ENCODE results near the gene PEAR1. TPM values are rescaled to one million over a fixed set of nuclear protein-coding genes. Genes with fewer than 3 reads are reported as not detected.
A peak's percentile ranks its signal among the peaks of the same experiment; 100 is the strongest.

PEAR1 gene
- total RNA-seq, 3 donors from 2014 or later (not counting 1 experiment from before 2014, with no cell fraction given), result 0.52 to 1.4 (median 0.80) TPM

DNA sequence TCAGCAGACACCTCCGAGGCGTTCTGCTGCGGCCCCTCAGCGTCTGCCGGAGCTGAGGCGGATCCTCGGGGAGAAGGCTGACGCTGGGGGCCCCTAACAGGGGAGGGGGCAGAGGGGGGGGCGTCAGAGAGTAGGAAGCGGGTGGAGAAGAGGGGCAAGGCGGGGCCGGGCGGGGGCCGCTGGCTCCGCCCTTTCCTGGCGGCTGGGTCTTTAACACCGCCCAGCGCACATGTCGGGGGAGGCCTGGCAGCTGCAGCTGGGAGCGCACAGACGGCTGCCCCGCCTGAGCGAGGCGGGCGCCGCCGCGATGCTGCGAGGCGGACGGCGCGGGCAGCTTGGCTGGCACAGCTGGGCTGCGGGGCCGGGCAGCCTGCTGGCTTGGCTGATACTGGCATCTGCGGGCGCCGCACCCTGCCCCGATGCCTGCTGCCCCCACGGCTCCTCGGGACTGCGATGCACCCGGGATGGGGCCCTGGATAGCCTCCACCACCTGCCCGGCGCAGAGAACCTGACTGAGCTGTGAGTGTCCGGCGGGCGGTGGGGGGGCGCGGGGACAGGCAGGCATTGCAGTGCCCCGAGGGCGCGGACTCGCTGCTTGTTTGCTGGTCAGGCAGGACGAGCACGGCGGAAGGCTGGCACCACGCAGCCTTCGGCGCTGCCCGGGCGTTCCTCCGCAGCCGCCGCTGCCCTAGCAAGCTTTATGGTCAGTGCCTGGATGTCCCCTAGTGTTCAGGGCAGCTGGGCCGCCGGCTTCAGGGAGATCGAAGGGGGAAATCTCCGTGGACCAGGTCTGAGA, 32.7 kb upstream of the PEAR1 start, which contains the start of gene NTRK1:
Gene NTRK1, plus strand, starts transcription at position 238 of the 796 bp plus-strand sequence. Its CDS starts 70 bp downstream, at position 308.
- Histone ChIP-seq H3K27me3 (ENCODE audit: control insufficient read depth, insufficient read depth, low read length) (peaks cover 39% of the 10 kb centered on the region), H3K36me3 (ENCODE audit: control insufficient read depth, insufficient read depth, low read length) (no peaks in the 10 kb centered on the region), H3K4me3 (ENCODE audit: low read length) (peak within 1 kb of the TSS; percentile 25), H3K27ac (ENCODE audit: low read length) (no peak within 1 kb of the TSS), H3K9me3 (ENCODE audit: control insufficient read depth, insufficient read depth, low read length) (no peaks in the 10 kb centered on the region), H3K4me1 (ENCODE audit: control insufficient read depth, insufficient read depth, low read length) (peaks cover 25% of the 10 kb centered on the region)
- Mint-ChIP-seq H3K27ac (peak within 1 kb of the TSS in 1 of 2 donors; percentile 78), H3K9me3 (no peaks in the 10 kb centered on the region), H3K36me3 (no peaks in the 10 kb centered on the region), H3K4me3 (peak within 1 kb of the TSS; percentile 84), H3K4me1 (peaks cover 12 to 31% of the 10 kb centered on the region in 2 donors), H3K27me3 (ENCODE audit: low read depth in 2 of 2) (peaks cover 48 to 51% of the 10 kb centered on the region in 2 donors)
- TF ChIP-seq, protein P1, sequence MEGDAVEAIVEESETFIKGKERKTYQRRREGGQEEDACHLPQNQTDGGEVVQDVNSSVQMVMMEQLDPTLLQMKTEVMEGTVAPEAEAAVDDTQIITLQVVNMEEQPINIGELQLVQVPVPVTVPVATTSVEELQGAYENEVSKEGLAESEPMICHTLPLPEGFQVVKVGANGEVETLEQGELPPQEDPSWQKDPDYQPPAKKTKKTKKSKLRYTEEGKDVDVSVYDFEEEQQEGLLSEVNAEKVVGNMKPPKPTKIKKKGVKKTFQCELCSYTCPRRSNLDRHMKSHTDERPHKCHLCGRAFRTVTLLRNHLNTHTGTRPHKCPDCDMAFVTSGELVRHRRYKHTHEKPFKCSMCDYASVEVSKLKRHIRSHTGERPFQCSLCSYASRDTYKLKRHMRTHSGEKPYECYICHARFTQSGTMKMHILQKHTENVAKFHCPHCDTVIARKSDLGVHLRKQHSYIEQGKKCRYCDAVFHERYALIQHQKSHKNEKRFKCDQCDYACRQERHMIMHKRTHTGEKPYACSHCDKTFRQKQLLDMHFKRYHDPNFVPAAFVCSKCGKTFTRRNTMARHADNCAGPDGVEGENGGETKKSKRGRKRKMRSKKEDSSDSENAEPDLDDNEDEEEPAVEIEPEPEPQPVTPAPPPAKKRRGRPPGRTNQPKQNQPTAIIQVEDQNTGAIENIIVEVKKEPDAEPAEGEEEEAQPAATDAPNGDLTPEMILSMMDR (IDR thresholded peaks at IDR 0.05), result no peak
- intact Hi-C loops (cut with micrococcal nuclease), result loop anchor here (1.0 to 2.0 kb wide), 3 partner anchors 22 to 132 kb away; partner anchors contain the start of genes ISG20L2 and METTL25B
- 4% methylated on average over 69 of the region's 69 CpGs for WGBS (ENCODE audit: insufficient coverage)
- peak; percentile 73 to 78 (median 76) for ATAC-seq
- DNase-seq, result peak; percentile 25 to 77

- Mint-ChIP-seq H3K9me3 (no peaks in the 10 kb centered on the region), H3K36me3 (no peaks in the 10 kb centered on the region), H3K4me3 (no peak overlapping the region), H3K4me1 (peaks cover 12 to 31% of the 10 kb centered on the region in 2 donors), H3K27me3 (ENCODE audit: low read depth in 2 of 2) (peaks cover 38 to 48% of the 10 kb centered on the region in 2 donors), H3K27ac (no peak overlapping the region)
- WGBS (ENCODE audit: insufficient coverage), result 95% methylated on average over 5 of the region's 6 CpGs
- no peak overlapping the region for H3K27ac ChIP-seq (ENCODE audit: low read length)
- peaks cover 39% of the 10 kb centered on the region for H3K27me3 ChIP-seq (ENCODE audit: control insufficient read depth, insufficient read depth, low read length)
- TF ChIP-seq, protein P1 (IDR thresholded peaks at IDR 0.05), result no peak
- H3K36me3 ChIP-seq (ENCODE audit: control insufficient read depth, insufficient read depth, low read length), result no peaks in the 10 kb centered on the region
- peaks cover 35% of the 10 kb centered on the region for H3K4me1 ChIP-seq (ENCODE audit: control insufficient read depth, insufficient read depth, low read length)
- DNase-seq, result no peak
- no peak for ATAC-seq
- no peak overlapping the region for H3K4me3 ChIP-seq (ENCODE audit: low read length)
- intact Hi-C loops (cut with micrococcal nuclease), result no loop called here
- H3K9me3 ChIP-seq (ENCODE audit: control insufficient read depth, insufficient read depth, low read length), result no peaks in the 10 kb centered on the region
Observed at GRCh38 chr1:156862584-156862983, 30.9 kb upstream of the PEAR1 start.

DNA sequence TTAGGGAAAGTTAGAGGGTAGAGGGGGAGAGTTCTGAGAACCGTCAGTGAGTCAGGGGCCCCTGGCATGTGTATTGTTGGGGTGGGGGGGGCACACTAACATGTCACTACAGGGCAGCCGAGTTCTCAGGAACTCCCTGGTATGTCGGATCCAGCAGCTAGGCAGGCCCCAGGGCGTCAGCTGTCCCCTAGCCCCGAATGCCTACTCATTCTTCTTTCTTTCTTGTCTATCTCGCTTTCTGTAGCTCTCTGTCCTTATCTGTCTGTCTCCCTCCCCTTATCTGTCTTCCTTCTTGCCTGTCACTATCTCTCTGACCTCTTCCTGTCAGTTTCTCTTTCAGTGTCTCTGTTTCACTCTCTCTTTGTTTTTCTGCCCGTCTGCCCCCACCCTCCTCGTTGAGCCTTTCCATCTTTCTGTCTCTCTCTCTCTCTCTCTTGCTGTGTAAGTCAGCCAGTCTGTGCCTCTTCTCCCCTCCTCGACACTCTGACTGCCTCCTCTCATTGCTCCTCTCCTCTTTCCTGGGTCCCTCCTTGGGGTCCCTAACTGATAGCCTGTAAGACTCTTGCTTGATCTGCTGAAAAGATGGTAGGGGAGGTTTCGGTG, 30.4 kb upstream of the PEAR1 start:
- H3K4me3 Mint-ChIP-seq, result no peak overlapping the region
- ATAC-seq (no peak), DNase-seq (no peak)
- no peak overlapping the region for H3K4me3 ChIP-seq (ENCODE audit: low read length)
- no peaks in the 10 kb centered on the region for H3K9me3 Mint-ChIP-seq
- WGBS (ENCODE audit: insufficient coverage), result 69% methylated on average over 10 of the region's 10 CpGs
- peaks cover 35% of the 10 kb centered on the region for H3K4me1 ChIP-seq (ENCODE audit: control insufficient read depth, insufficient read depth, low read length)
- TF ChIP-seq, protein P1 (IDR thresholded peaks at IDR 0.05), result no peak
- H3K4me1 Mint-ChIP-seq, result peaks cover 12 to 31% of the 10 kb centered on the region in 2 donors
- no peaks in the 10 kb centered on the region for H3K36me3 Mint-ChIP-seq
- H3K27ac ChIP-seq (ENCODE audit: low read length), result no peak overlapping the region
- intact Hi-C loops (cut with micrococcal nuclease), result no loop called here
- no peak overlapping the region for H3K27ac Mint-ChIP-seq
- no peaks in the 10 kb centered on the region for H3K36me3 ChIP-seq (ENCODE audit: control insufficient read depth, insufficient read depth, low read length)
- H3K9me3 ChIP-seq (ENCODE audit: control insufficient read depth, insufficient read depth, low read length), result no peaks in the 10 kb centered on the region
- peaks cover 33 to 42% of the 10 kb centered on the region in 2 donors for H3K27me3 Mint-ChIP-seq (ENCODE audit: low read depth in 2 of 2)
- peaks cover 36% of the 10 kb centered on the region for H3K27me3 ChIP-seq (ENCODE audit: control insufficient read depth, insufficient read depth, low read length)
